ENCODE data around the gene WNT3. TPM values are rescaled to one million over a fixed set of nuclear protein-coding genes. Genes with fewer than 3 reads are reported as not detected.

The WNT3 gene
- total and polyA plus RNA-seq, 4 donors: 0.19 to 4.3 (median 2.7) TPM

DNA sequence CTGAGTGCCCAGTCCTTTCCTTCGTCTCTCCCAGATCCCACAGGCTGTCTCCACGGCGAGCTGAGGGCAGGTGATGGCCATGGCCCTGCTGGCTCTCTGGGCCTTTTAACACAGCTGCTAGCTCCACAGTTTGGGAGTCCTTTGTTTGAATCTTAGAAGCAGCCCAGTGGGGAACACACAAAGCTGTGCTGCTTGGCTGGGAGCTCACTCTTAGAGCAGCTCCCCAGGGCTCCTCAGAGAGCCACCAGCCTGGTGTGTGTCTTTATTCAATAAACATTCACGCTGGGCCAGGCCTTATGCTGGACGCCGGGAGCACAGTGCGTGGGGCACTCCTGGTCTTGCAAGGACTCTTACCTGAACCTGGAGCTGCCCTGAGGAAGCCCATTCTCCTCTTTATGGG is 29.7 kb downstream of the WNT3 start:
- Histone ChIP-seq H3K27ac (ENCODE audit: low read depth in 1 of 2, low read length in 2 of 2) (no peak overlapping the region), H3K36me3 (ENCODE audit: control insufficient read depth in 4 of 4, insufficient read depth in 3 of 4, low read depth in 1 of 4, low read length in 3 of 4) (no peaks in the 10 kb centered on the region), H3K9me3 (ENCODE audit: control insufficient read depth in 4 of 4, low read length in 3 of 4) (peaks cover 0 to 5% (median 2%) of the 10 kb centered on the region in 4 donors), H3K9ac (ENCODE audit: low read depth in 1 of 2, low read length in 2 of 2) (no peak overlapping the region), H3K27me3 (ENCODE audit: control insufficient read depth in 4 of 4, insufficient read depth in 4 of 4, low read length in 3 of 4) (peaks cover 0 to 4% (median 0%) of the 10 kb centered on the region in 4 donors), H3K4me1 (ENCODE audit: control insufficient read depth in 4 of 4, insufficient read depth in 4 of 4, low read length in 3 of 4) (no peaks in the 10 kb centered on the region), H3K4me3 (ENCODE audit: low read depth in 1 of 3, low read length in 3 of 3) (no peak overlapping the region)
- no peak for DNase-seq (ENCODE audit: low spot score)
- TF ChIP-seq, protein P1, sequence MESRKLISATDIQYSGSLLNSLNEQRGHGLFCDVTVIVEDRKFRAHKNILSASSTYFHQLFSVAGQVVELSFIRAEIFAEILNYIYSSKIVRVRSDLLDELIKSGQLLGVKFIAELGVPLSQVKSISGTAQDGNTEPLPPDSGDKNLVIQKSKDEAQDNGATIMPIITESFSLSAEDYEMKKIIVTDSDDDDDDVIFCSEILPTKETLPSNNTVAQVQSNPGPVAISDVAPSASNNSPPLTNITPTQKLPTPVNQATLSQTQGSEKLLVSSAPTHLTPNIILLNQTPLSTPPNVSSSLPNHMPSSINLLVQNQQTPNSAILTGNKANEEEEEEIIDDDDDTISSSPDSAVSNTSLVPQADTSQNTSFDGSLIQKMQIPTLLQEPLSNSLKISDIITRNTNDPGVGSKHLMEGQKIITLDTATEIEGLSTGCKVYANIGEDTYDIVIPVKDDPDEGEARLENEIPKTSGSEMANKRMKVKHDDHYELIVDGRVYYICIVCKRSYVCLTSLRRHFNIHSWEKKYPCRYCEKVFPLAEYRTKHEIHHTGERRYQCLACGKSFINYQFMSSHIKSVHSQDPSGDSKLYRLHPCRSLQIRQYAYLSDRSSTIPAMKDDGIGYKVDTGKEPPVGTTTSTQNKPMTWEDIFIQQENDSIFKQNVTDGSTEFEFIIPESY (IDR thresholded peaks at IDR 0.05): no peak
- TF ChIP-seq HNF4A (conservative IDR thresholded peaks at IDR 0.05) (no peak), TAF1 (conservative IDR thresholded peaks at IDR 0.05) (no peak), RAD21 (IDR thresholded peaks at IDR 0.05) (no peak)
- TF ChIP-seq, protein P2, sequence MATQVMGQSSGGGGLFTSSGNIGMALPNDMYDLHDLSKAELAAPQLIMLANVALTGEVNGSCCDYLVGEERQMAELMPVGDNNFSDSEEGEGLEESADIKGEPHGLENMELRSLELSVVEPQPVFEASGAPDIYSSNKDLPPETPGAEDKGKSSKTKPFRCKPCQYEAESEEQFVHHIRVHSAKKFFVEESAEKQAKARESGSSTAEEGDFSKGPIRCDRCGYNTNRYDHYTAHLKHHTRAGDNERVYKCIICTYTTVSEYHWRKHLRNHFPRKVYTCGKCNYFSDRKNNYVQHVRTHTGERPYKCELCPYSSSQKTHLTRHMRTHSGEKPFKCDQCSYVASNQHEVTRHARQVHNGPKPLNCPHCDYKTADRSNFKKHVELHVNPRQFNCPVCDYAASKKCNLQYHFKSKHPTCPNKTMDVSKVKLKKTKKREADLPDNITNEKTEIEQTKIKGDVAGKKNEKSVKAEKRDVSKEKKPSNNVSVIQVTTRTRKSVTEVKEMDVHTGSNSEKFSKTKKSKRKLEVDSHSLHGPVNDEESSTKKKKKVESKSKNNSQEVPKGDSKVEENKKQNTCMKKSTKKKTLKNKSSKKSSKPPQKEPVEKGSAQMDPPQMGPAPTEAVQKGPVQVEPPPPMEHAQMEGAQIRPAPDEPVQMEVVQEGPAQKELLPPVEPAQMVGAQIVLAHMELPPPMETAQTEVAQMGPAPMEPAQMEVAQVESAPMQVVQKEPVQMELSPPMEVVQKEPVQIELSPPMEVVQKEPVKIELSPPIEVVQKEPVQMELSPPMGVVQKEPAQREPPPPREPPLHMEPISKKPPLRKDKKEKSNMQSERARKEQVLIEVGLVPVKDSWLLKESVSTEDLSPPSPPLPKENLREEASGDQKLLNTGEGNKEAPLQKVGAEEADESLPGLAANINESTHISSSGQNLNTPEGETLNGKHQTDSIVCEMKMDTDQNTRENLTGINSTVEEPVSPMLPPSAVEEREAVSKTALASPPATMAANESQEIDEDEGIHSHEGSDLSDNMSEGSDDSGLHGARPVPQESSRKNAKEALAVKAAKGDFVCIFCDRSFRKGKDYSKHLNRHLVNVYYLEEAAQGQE (IDR thresholded peaks at IDR 0.05): no peak
- 92% methylated on average over 7 of the region's 7 CpGs for WGBS

GRCh38 chr17:46788300-46788699 is 30.2 kb downstream of the WNT3 start:
- H3K9ac ChIP-seq (ENCODE audit: low read depth in 1 of 2, low read length in 2 of 2): no peak overlapping the region
- peaks cover 0 to under 1% (median 0%) of the 10 kb centered on the region in 4 donors for H3K4me1 ChIP-seq (ENCODE audit: control insufficient read depth in 4 of 4, insufficient read depth in 4 of 4, low read length in 3 of 4)
- no peaks in the 10 kb centered on the region for H3K36me3 ChIP-seq (ENCODE audit: control insufficient read depth in 4 of 4, insufficient read depth in 3 of 4, low read depth in 1 of 4, low read length in 3 of 4)
- no peak for DNase-seq (ENCODE audit: low spot score)
- H3K9me3 ChIP-seq (ENCODE audit: control insufficient read depth in 4 of 4, low read length in 3 of 4): peaks cover 0 to 5% (median 2%) of the 10 kb centered on the region in 4 donors
- WGBS: 93% methylated on average over 5 of the region's 5 CpGs
- peaks cover 0 to 4% (median 0%) of the 10 kb centered on the region in 4 donors for H3K27me3 ChIP-seq (ENCODE audit: control insufficient read depth in 4 of 4, insufficient read depth in 4 of 4, low read length in 3 of 4)
- H3K4me3 ChIP-seq (ENCODE audit: low read depth in 1 of 3, low read length in 3 of 3): no peak overlapping the region
- no peak overlapping the region for H3K27ac ChIP-seq (ENCODE audit: low read depth in 1 of 2, low read length in 2 of 2)
- TF ChIP-seq FOXA2 (IDR thresholded peaks at IDR 0.05): no peak
- TF ChIP-seq, protein P3, sequence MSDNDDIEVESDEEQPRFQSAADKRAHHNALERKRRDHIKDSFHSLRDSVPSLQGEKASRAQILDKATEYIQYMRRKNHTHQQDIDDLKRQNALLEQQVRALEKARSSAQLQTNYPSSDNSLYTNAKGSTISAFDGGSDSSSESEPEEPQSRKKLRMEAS (IDR thresholded peaks at IDR 0.05): no peak
- TF ChIP-seq JUND (IDR thresholded peaks at IDR 0.05): no peak
- no peak for TF ChIP-seq HNF4G (IDR thresholded peaks at IDR 0.05)
- TF ChIP-seq, protein P1 (IDR thresholded peaks at IDR 0.05): no peak
- no peak for TF ChIP-seq TAF1 (conservative IDR thresholded peaks at IDR 0.05)
- no peak for TF ChIP-seq RAD21 (IDR thresholded peaks at IDR 0.05)

GRCh38 chr17:46787478-46787877 is 31.0 kb downstream of the WNT3 start:
- TF ChIP-seq FOXA1 (IDR thresholded peaks at IDR 0.05) (no peak), HNF4G (IDR thresholded peaks at IDR 0.05) (no peak), FOXA2 (IDR thresholded peaks at IDR 0.05) (no peak)
- no peak for DNase-seq (ENCODE audit: low spot score)
- H3K4me1 ChIP-seq (ENCODE audit: control insufficient read depth in 4 of 4, insufficient read depth in 4 of 4, low read length in 3 of 4): peaks cover 1 to 6% (median 3%) of the 10 kb centered on the region in 4 donors
- no peak overlapping the region for H3K27ac ChIP-seq (ENCODE audit: low read depth in 1 of 2, low read length in 2 of 2)
- H3K4me3 ChIP-seq (ENCODE audit: low read depth in 1 of 3, low read length in 3 of 3): no peak overlapping the region
- WGBS: 96% methylated on average over 13 of the region's 13 CpGs
- H3K27me3 ChIP-seq (ENCODE audit: control insufficient read depth in 4 of 4, insufficient read depth in 4 of 4, low read length in 3 of 4): peaks cover 0 to 4% (median 0%) of the 10 kb centered on the region in 4 donors
- H3K36me3 ChIP-seq (ENCODE audit: control insufficient read depth in 4 of 4, insufficient read depth in 3 of 4, low read depth in 1 of 4, low read length in 3 of 4): no peaks in the 10 kb centered on the region
- H3K9me3 ChIP-seq (ENCODE audit: control insufficient read depth in 4 of 4, low read length in 3 of 4): peaks cover 0 to 5% (median 2%) of the 10 kb centered on the region in 4 donors
- H3K9ac ChIP-seq (ENCODE audit: low read depth in 1 of 2, low read length in 2 of 2): no peak overlapping the region
